Neuronal stem cell (in vitro differentiated cells): ENCODE measurements around the gene UPK1A.

Experiments
- DNase-seq: peaks from one replicate; pipeline ENCODE4 v3.0.0-alpha.2; 2013; ENCODE audit warnings: low spot score
- H2AFZ ChIP-seq: one replicate; pipeline ENCODE4 v1.6.1; 2013; ENCODE audit warnings: mild to moderate bottlenecking, low read length, inconsistent platforms
- H2AK5ac ChIP-seq: 2 replicates; pipeline ENCODE4 v1.6.1; 2013; ENCODE audit warnings: low read depth, mild to moderate bottlenecking, inconsistent platforms, low read length, moderate library complexity, mixed read lengths
- H2BK120ac ChIP-seq: 2 replicates; pipeline ENCODE4 v1.6.1; 2013; ENCODE audit warnings: low read depth, mild to moderate bottlenecking, inconsistent platforms, low read length, moderate library complexity, mixed read lengths
- H2BK12ac ChIP-seq: one replicate; pipeline ENCODE4 v1.6.1; 2013; ENCODE audit warnings: low read length, inconsistent platforms
- H2BK15ac ChIP-seq: 2 replicates; pipeline ENCODE4 v1.6.1; 2013; ENCODE audit warnings: mild to moderate bottlenecking, low read length, inconsistent platforms, mixed read lengths
- H2BK5ac ChIP-seq: one replicate; pipeline ENCODE4 v1.6.1; 2013; ENCODE audit warnings: inconsistent platforms, mild to moderate bottlenecking, low read length, moderate library complexity
- H3K14ac ChIP-seq: one replicate; pipeline ENCODE4 v1.6.1; 2013; ENCODE audit warnings: low read length, inconsistent platforms
- H3K18ac ChIP-seq: 2 replicates; pipeline ENCODE4 v1.6.1; 2013; ENCODE audit warnings: low read length, inconsistent platforms
- H3K23ac ChIP-seq: 2 replicates; pipeline ENCODE4 v1.6.1; 2013; ENCODE audit warnings: low read depth, mild to moderate bottlenecking, mixed read lengths, low read length, inconsistent platforms; ENCODE audit not compliant: poor library complexity
- H3K27ac ChIP-seq: replicated peaks from 3 replicates; pipeline ENCODE4 v1.5.1; 2013; ENCODE audit warnings: low read length, inconsistent platforms
- H3K27me3 ChIP-seq, 3 experiments: 2 replicates each; pipeline ENCODE4 v1.6.1; 2013; ENCODE audit warnings: low read length in 3 of 3, mild to moderate bottlenecking in 2 of 3, inconsistent platforms in 1 of 3, low read depth in 1 of 3, mixed read lengths in 1 of 3, moderate library complexity in 1 of 3; ENCODE audit not compliant: control insufficient read depth in 3 of 3, insufficient read depth in 3 of 3
- H3K36me3 ChIP-seq, 2 donors: replicated peaks in 1 of 2; 2 replicates each; pipeline ENCODE4 v1.6.1; 2013; ENCODE audit warnings: low read length in 2 of 2; ENCODE audit not compliant: control insufficient read depth in 2 of 2, insufficient read depth in 2 of 2
- H3K4ac ChIP-seq: 2 replicates; pipeline ENCODE4 v1.6.1; 2013; ENCODE audit warnings: inconsistent platforms, mild to moderate bottlenecking, low read length, moderate library complexity
- H3K4me1 ChIP-seq, 2 donors: 1 replicate in 1 of 2; 2 replicates in 1 of 2; pipeline ENCODE4 v1.6.1; 2013; ENCODE audit warnings: low read length in 2 of 2, low read depth in 1 of 2; ENCODE audit not compliant: control insufficient read depth in 2 of 2, insufficient read depth in 1 of 2
- H3K4me2 ChIP-seq: one replicate; pipeline ENCODE4 v1.6.1; 2013; ENCODE audit warnings: mild to moderate bottlenecking, low read length, inconsistent platforms; ENCODE audit not compliant: insufficient read depth, poor library complexity, severe bottlenecking
- H3K4me3 ChIP-seq, 2 donors: 2 replicates each; pipeline ENCODE4 v1.5.1; 2013; ENCODE audit warnings: low read length in 2 of 2, mild to moderate bottlenecking in 2 of 2, inconsistent platforms in 1 of 2, moderate library complexity in 1 of 2
- H3K79me1 ChIP-seq: one replicate; pipeline ENCODE4 v1.6.1; 2013; ENCODE audit warnings: low read depth, mild to moderate bottlenecking, inconsistent platforms, low read length, moderate library complexity
- H3K9ac ChIP-seq: one replicate; pipeline ENCODE4 v1.6.1; 2013; ENCODE audit warnings: mild to moderate bottlenecking, low read depth, low read length, inconsistent platforms; ENCODE audit not compliant: poor library complexity
- H3K9me3 ChIP-seq, 2 donors: replicated peaks in 1 of 2; 2 replicates each; pipeline versions ENCODE3 to v1.6.1; 2013; ENCODE audit warnings: low read length in 2 of 2, mild to moderate bottlenecking in 2 of 2, inconsistent platforms in 1 of 2, low read depth in 1 of 2, mixed read lengths in 1 of 2, moderate library complexity in 1 of 2; ENCODE audit not compliant: control insufficient read depth in 2 of 2, insufficient read depth in 1 of 2
- H4K8ac ChIP-seq: one replicate; pipeline ENCODE4 v1.6.1; 2013; ENCODE audit warnings: low read depth, mild to moderate bottlenecking, inconsistent platforms, low read length, moderate library complexity
- H4K91ac ChIP-seq: one replicate; pipeline ENCODE4 v1.6.1; 2013; ENCODE audit warnings: low read length, low read depth, mild to moderate bottlenecking, inconsistent platforms; ENCODE audit not compliant: poor library complexity
- WGBS, 2 donors: extraction: QIAGEN DNeasy Blood & Tissue Kit; methylation state at CpG; one replicate each; pipeline ENCODE4 v1.1.7; 2013; ENCODE audit warnings: missing lambda C conversion rate in 2 of 2, mixed read lengths in 1 of 2; ENCODE audit not compliant: insufficient read length in 2 of 2, insufficient replicate concordance in 1 of 2; ENCODE audit errors: extremely low coverage in 2 of 2; 5-methylcytosine and 5-hydroxymethylcytosine counted together

The UPK1A gene

DNA sequence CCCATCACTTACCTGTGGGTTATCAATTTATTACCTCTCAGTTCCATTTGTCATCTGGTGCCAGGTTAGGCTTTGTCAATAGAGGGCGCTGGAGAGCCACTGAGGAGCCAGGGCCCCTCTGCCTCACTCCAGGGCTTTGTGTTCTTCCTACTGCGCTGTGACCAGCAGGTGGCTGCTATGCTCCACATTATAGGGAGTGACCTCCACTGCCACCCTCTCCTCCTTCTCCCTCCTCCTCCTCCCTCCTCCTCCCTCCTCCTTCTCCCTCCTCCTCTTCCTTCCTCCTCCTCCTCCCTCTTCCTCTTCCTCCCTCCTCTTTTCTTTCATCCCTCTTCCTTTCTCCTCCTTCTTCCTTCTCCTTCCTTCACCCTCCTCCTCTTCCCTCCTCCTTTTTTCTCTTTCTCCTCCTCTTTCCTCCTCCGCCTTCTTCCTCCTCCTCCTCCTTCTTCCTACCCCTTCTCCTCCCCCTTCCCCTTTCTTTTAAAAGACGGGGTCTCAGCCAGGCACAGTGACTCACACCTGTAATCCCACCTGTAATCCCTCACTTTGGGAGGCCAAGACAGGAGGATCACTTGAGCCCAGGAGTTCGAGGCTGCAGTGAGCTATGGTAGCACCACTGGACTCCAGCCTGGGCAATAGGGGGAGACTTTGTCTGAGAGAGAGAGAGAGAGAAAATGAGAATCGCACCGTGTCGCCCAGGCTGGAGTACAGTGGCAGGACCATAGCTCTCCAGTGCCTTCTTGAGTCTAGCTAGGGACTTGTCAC is 27.7 kb downstream of the UPK1A start:
- Histone ChIP-seq H2BK5ac (no peak overlapping the region), H3K4me2 (no peak overlapping the region), H2BK15ac (no peak overlapping the region), H2BK12ac (no peak overlapping the region), H3K23ac (no peak overlapping the region), H3K4me1 (no peaks in the 10 kb centered on the region), H2BK120ac (no peak overlapping the region), H4K91ac (no peak overlapping the region), H3K79me1 (no peaks in the 10 kb centered on the region), H3K4ac (no peak overlapping the region), H2AK5ac (no peak overlapping the region), H2AFZ (no peak overlapping the region), H3K4me3 (no peak overlapping the region), H3K18ac (no peak overlapping the region), H3K14ac (no peak overlapping the region), H3K9ac (no peak overlapping the region), H3K27ac (no peak overlapping the region), H3K36me3 (no peaks in the 10 kb centered on the region), H3K9me3 (no peaks in the 10 kb centered on the region), H3K27me3 (no peaks in the 10 kb centered on the region), H4K8ac (no peak overlapping the region)
- DNase-seq: peak; percentile 84
- no CpG with 5 or more reads among the region's 8 CpGs for WGBS, 2 donors

DNA sequence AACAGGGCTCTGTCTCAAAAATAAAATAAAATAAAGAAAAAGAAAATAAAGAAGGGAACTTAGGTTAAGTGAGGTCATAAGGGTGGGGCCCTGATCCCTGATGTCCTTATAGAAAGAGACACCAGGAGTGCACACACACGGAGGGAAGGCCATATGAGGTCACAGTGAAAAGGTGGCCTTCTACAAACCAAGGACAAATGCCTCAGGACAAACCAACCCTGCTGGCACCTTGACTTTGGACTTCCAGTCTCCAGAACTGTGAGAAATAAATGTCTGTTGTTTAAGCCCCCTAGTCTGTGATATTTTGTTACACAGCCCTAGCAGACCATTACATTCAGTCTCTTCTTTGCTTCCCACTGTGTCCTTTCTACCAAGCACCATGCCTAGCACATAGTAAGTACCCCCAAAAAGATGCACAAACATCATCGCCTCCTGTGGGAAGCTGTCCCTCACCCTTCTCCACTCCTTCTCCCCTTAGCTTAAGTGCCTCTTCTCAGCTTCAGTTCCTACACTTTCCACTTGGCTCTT is 29.6 kb downstream of the UPK1A start:
- Histone ChIP-seq H3K27ac (no peak overlapping the region), H2BK5ac (no peak overlapping the region), H3K9me3 (no peaks in the 10 kb centered on the region), H4K8ac (no peak overlapping the region), H2BK12ac (no peak overlapping the region), H4K91ac (no peak overlapping the region), H3K9ac (no peak overlapping the region), H3K4ac (no peak overlapping the region), H2AK5ac (no peak overlapping the region), H3K18ac (no peak overlapping the region), H2BK15ac (no peak overlapping the region), H3K4me2 (no peak overlapping the region), H3K79me1 (no peaks in the 10 kb centered on the region), H3K4me3 (no peak overlapping the region), H3K27me3 (no peaks in the 10 kb centered on the region), H3K23ac (no peak overlapping the region), H3K36me3 (no peaks in the 10 kb centered on the region), H2BK120ac (no peak overlapping the region), H2AFZ (no peak overlapping the region), H3K14ac (no peak overlapping the region), H3K4me1 (no peaks in the 10 kb centered on the region)
- no CpG with 5 or more reads among the region's 2 CpGs for WGBS, 2 donors
- no peak for DNase-seq

- Histone ChIP-seq H2AK5ac (no peak overlapping the region), H2BK5ac (no peak overlapping the region), H3K4me3 (no peak overlapping the region), H3K9me3 (no peaks in the 10 kb centered on the region), H3K36me3 (no peaks in the 10 kb centered on the region), H3K23ac (no peak overlapping the region), H3K4me2 (no peak overlapping the region), H4K91ac (no peak overlapping the region), H4K8ac (no peak overlapping the region), H3K4ac (no peak overlapping the region), H3K9ac (no peak overlapping the region), H3K27me3 (no peaks in the 10 kb centered on the region), H3K18ac (no peak overlapping the region), H2BK12ac (no peak overlapping the region), H3K27ac (no peak overlapping the region), H3K79me1 (no peaks in the 10 kb centered on the region), H2BK15ac (no peak overlapping the region), H3K4me1 (no peaks in the 10 kb centered on the region), H2AFZ (no peak overlapping the region), H3K14ac (no peak overlapping the region), H2BK120ac (no peak overlapping the region)
- WGBS, 2 donors: no CpG with 5 or more reads among the region's 4 CpGs
- no peak for DNase-seq
Observed at GRCh38 chr19:35696835-35697234, 30.5 kb downstream of the UPK1A start.

DNA sequence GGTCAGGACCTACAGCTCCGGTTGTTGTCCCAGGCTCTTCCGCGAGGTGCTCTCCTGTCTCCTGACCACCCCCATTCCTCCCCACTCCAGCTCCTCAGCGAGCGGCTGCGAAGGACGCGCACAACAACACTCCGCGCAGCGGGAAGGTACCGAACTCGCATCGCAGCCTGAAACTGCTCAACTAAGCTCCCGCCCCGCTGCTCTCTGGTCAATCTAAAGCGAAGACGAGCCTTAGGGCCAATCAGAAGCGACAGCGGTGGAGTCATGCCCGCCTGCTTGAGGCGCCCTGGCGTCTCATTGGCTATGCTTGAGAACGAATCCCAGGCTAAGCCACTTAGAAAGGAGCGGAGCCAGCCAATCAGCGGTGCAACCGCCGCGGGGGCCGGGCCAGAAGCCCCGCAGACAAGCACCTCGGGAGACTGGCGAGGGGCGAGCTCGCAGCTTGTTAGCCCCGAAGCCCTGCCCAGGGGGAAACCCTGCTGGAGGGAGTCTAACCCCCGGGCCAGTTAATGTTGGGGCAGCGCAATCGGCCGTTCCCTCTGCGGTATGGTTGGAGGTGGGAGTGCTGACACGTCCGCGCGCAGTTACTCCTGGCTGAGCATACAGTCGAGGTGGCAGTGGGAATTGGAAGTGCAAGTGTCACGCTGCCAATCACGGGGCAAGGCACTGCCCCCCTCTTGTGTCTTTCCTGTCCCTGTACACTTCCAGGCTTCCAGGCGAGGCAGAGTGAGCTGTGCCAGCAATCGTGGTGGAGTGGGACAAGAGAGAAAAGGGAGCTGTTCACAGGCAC is 36.1 kb downstream of the UPK1A start:
- no peaks in the 10 kb centered on the region for H3K79me1 ChIP-seq
- no peaks in the 10 kb centered on the region for H3K9me3 ChIP-seq
- H3K4me3 ChIP-seq: peak overlapping the region; percentile 57 to 85
- H3K14ac ChIP-seq: peak overlapping the region; percentile 63
- no peak overlapping the region for H4K91ac ChIP-seq
- no peak overlapping the region for H2AK5ac ChIP-seq
- peak; percentile 96 for DNase-seq
- no peak overlapping the region for H2BK120ac ChIP-seq
- H3K36me3 ChIP-seq: no peaks in the 10 kb centered on the region
- peak overlapping the region; percentile 92 for H3K23ac ChIP-seq
- no CpG with 5 or more reads among the region's 50 CpGs for WGBS, 2 donors
- peak overlapping the region; percentile 89 for H3K18ac ChIP-seq
- peak overlapping the region; percentile 80 for H3K9ac ChIP-seq
- peak overlapping the region; percentile 94 for H2AFZ ChIP-seq
- H2BK5ac ChIP-seq: no peak overlapping the region
- no peak overlapping the region for H3K4ac ChIP-seq
- H3K27me3 ChIP-seq: peaks cover 0 to 7% (median 0%) of the 10 kb centered on the region in 3 experiments
- peak overlapping the region; percentile 84 for H3K4me2 ChIP-seq
- H2BK15ac ChIP-seq: no peak overlapping the region
- H3K27ac ChIP-seq: no peak overlapping the region
- H4K8ac ChIP-seq: peak overlapping the region; percentile 45
- H2BK12ac ChIP-seq: no peak overlapping the region
- H3K4me1 ChIP-seq: peaks cover 0 to 2% of the 10 kb centered on the region in 2 donors
